Stromal cell of bone marrow (primary cell): ENCODE measurements around the gene CUTA.
"Not testable (repeated sequence)": the region's sequence is repeated elsewhere in the genome, so short reads cannot be mapped to it uniquely, and the experiment has no call there.

ENCODE experiments used
- DNase-seq: peaks from one replicate; pipeline ENCODE4 v3.0.0-alpha.2; 2012; ENCODE audit warnings: low read depth

Gene CUTA

DNA sequence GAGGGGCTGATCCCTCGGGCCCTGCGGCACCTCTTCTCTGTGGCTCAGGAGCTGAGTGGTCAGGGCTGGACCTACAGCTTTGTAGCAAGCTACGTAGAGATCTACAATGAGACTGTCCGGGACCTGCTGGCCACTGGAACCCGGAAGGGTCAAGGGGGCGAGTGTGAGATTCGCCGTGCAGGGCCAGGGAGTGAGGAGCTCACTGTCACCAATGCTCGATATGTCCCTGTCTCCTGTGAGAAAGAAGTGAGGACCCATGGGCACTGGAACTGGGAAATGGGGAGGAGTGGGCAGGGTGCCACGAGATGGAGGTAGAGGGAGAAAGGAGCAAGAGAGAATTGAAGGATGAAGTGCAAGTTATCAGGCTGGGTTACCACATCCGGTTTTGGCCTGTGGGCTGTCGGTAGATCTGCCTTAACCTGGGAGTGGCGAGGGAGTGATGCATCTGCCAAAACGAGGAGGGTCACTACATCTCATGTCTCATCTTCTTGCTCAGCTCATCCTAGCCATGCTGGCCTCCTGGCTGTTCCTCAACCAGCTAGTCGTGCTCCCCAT lies 12.4 kb downstream of the CUTA start:
- DNase-seq: no peak

DNA sequence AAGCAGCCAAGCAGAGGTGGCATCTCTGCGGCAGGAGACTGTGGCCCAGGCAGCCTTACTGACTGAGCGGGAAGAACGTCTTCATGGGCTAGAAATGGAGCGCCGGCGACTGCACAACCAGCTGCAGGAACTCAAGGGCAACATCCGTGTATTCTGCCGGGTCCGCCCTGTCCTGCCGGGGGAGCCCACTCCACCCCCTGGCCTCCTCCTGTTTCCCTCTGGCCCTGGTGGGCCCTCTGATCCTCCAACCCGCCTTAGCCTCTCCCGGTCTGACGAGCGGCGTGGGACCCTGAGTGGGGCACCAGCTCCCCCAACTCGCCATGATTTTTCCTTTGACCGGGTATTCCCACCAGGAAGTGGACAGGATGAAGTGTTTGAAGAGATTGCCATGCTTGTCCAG lies 13.0 kb downstream of the CUTA start:
- DNase-seq: no peak

DNA sequence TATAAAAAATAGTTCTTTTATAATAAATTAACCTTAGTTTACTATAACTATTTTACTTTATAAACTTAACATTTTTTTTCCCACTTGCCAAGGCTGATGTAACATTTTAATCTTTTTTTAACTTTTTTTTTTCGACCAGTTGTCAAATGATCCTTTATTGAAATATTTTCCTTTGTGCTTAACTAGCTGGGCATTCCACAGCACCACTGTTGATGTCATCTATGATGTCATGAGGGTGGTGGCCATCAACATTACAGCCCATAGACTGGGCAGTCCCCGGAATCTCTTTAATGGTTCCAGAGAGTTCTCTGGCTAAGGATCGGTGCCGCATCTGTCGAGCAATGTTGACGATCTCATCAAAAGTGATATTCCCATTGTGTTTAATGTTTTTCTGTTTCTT lies 18.0 kb downstream of the CUTA start:
- DNase-seq: not testable (repeated sequence)

DNA sequence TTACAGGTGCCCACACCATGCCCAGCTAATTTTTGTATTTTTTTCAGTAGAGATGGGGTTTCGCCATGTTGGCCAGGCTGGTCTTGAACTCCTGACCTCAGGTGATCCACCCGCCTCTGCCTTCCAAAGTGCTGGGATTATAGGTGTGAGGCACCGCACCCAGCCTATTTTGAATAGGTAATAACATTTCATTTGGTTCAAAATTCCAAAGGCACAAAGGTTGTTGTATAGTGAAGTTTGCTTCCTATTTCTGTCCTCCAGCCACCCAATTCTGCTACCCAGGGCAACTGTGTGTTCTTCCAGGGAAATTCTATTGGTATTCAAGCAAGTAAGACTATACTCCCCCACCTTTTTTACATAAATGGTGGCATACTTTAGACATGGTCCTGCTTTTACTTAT lies 19.3 kb downstream of the CUTA start:
- not testable (repeated sequence) for DNase-seq

DNA sequence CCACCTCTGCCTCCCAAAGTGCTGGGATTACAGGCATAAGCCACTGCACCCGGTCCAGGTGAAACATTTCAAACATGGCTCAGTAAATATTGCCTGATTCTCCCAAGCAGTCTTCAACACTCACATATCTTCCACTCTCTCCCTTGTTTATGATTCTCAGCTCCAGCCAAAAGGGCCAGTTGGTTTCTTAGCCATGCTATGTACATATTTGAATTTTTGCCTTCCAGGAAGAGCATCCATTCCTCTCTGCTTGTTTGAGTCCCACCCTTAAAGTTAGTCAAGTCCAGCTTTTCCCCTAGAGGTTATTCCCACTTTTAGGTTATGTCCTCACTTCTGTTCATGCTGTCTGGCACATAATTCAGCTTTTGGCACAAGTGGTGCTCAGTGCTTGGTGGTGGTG lies 20.4 kb downstream of the CUTA start:
- no peak for DNase-seq

DNA sequence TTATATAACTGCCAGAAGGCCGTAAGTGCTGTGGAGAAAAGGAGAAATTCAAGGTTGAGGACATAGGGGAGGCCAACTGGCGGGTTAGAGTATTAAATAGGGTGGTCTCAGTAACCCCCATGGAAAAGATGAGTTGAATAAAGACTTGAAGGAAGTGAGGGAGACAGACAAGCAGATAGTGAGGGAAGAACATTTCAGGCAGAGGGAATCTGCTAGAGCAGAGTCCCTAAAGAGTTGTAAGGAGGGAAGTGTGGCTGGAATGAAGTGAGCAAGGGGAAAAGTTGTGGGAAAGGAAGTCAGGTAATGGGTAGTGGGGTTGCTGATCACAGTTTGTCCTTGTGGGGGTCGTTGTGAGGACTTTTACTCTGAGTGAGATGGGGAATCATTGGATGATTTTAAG lies 24.9 kb downstream of the CUTA start:
- no peak for DNase-seq

DNA sequence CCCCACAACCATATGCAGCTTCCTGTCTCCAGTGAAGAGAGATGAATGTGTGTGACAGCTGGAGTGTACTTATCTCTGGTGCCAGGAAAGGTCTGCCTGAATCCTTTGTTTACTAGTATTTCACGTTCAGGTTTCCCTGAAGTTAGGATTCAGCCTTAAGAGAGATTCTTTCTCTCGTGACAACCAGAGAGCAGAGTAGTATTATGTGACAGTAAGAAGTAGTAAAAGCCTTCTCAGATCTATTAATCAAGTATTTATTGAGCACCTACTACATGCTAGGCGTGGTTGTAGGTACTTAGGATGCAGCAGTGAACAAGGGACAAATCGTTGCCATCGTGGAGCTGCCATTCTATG lies 25.3 kb downstream of the CUTA start:
- no peak for DNase-seq

DNA sequence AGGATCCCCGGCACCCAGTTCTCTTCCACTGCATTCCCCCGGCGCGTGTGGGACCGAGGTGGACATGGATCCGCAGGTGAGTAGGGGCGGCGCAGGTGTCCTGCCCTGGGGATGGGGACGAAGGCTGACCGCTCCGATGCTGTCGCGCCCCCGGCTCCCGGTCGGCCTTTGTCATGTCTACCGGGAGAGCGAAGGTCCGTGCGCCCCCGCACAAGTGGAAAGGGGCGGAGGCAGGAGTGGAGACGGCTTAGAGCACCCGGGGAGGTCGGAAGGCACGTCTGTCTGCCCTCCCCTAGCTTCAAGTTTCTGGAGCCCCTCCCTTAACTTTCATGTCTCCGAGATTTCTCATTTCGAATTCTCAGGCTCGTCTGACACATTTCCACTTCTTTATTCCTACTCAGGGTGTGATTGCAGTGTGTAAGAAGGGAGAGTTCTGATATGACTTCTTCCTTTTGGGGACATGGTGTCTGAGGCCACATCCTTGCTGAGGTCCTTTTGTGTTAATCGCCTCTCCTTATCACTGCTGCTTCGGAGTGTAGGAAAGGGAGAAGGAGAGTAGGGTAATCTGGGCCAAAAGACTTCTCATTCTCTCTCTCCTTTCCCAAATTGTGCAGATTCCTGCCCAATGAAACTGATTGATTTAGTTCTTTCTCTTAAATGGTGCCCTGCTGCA lies 25.8 kb downstream of the CUTA start:
- DNase-seq: no peak

DNA sequence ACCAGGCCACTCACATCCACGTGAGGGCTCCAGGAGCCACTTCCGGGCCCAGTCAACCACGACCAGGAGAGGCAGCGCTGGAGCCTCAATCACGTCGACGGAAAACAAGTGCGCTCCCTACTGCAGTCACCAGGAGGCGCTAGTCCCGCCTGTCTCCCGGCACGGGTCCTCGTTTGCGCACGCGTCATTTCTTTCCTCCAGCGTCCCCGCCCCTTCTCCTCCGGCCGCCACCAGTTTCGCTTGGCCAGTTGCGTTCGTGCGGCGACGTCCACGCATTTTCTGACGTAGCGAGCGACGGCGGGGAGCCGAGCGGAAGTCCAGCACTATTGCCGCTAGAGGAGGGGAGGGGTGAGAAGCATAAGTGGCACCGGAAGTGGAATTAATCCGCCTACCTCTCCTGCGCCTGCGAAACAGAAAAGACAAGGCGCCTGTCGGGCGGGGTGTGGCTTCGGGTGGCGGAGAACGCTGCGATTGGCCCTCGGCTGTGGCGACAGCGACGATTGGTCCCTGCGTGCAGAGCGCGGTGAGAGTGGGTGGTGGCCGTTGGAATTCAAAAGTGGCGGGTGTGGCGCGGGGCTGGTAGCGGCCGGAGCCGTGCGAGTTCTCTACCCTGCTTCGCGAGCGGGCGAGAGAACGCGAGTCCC lies 26.5 kb downstream of the CUTA start, which contains the start of gene KIFC1:
Gene KIFC1 (plus strand): TSS at position 546 of the 644 bp plus-strand sequence. CDS start 163 bp downstream, outside the sequence.
- DNase-seq: peak; percentile 99

DNA sequence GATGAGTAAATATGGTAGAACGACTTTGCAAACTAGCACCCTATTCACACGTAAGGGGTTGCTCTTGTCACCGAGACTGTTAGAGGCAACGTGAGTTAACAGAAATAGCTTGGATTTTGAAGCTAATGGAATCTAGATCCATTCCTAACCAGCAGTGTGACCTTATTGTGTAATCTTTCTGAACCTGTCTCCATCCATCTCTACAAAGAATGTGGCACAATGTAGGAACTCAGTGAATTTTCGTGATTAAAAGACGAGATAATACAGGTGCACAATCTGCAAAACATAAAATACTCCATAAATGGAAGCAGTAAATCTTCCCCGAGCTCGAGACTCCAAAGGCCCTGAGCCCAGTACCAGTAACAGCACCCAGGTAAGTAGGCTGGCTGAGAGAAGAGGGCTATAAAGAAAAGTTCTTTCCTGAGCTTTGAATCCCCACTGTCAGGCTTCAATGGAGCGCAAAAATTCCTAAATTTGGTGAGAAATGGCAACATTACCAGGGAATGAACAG lies 27.1 kb downstream of the CUTA start:
- DNase-seq: no peak

DNA sequence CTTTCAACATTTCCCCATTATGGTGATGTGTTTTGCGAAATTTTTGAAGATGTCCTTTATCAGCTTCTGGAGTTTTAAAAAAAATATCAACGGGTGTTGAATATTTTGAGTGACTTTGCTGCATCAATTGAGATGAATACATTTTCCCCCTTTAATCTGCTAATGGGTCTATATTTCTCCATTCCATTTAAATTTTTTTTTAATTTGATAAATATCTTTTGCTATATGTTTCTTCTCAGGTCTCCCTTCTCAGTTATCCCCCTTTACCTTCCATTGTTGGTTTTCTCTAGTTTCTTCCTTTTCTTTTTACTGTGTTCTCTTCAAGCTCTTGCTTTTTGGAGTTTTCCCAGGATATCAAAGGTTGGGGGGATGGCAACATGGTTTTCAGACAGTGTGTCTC lies 27.7 kb downstream of the CUTA start:
- DNase-seq: no peak

DNA sequence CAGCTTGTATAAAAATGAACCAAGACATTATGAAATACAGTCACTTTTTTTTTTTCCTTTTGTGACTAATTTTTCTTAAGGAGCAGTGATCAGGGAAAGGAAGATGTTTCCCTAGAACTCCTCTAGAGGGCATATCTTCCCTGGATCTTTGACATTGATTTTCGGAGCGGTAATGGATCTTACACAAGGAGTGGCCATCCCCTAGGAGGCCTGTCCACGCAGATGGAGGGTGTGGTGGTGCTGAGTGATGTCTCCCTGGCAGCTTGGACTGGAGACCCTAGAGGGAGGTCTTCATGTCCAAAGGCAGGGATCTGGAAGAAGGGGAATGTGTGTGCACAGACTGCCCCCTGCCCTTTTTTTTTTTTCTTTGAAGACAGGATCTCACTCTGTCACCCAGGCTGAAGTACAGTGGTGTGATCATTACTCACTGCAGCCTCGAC lies 33.3 kb downstream of the CUTA start:
- peak; percentile 82 for DNase-seq

DNA sequence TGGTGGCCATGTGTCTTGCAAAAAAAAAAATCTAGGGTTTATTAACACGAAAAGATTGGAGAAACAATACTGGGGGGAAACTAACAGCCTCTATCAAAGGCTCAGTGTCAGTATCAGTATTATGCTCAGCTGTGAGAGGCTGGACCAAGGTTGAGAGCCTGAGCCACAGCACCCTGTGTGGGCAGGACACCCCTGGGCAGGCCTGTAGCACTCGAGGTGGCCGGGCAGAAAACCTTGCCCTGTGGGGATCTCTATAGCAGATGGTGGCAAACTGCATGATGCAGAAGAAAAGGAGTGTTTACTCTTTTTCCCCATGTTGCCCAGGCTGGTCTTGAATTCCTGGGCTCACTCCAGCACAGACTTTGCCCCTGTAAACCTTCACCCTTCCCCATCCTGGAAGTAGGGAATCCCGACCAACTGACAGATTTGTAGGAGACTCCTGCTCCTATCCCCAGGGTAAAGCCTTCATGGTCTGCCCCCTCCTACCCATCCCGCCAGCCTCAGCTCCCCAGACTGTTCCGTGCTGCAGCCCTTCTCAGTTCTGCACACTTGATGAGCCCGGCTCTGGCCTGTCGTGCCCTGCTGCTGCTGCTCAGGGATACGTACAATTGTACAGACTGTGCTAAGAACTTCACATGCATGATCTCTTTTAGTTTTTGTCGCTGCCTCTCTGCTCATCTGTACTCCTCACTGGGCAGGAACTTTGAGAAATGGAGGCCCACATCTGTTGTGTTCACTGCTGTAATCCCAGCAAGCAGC lies 34.3 kb downstream of the CUTA start:
- no peak for DNase-seq

DNA sequence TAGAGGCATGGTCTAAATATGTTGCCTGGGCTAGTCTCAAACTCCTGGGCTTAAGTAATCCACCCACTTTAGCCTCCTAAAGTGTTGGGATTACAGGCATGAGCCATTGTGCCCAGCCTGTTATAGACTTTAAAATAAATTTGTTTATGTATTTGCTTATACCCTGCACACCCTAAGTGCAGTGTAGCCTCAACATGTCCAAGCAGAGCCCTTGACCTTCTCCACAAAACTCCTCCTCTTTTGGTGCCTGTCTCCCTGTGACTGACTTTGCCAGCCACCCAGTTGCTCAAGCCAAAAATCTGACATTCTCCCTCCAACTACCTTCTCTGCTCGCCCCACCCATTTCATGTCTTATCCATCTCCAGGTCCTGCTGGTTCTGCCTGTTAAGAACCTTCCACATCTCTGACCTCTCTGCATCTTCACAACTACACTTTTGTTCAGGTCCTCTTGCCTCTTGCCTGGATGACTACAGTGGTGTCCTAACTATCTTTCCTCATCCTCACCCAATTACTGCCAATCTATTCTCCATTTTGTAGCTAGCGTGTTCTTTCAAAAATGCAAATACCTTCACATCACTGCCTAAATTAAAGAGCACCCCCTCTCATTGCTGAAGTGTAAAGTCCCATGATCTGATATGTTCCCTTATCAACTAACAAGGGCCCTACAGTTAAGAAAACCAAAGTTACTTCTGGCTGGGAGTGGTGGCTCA lies 37.5 kb downstream of the CUTA start:
- DNase-seq: no peak

DNA sequence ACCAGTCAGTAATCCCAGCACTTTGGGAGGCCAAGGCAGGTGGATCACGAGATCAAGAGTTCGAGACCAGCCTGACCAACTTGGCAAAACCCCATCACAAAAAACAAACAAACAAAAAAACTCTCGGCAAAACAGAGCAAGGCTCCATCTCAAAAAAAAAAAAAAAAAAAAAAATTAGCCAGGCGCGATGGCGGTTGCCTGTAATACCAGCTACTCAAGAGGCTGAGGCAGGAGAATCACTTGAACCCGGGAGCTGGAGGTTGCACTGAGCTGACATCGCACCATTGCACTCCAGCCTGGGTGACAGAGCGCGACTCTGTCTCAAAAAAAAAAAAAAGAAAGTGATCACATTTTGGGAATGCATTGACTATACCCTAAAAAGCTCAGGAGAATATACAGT lies 38.7 kb downstream of the CUTA start:
- not testable (repeated sequence) for DNase-seq

DNA sequence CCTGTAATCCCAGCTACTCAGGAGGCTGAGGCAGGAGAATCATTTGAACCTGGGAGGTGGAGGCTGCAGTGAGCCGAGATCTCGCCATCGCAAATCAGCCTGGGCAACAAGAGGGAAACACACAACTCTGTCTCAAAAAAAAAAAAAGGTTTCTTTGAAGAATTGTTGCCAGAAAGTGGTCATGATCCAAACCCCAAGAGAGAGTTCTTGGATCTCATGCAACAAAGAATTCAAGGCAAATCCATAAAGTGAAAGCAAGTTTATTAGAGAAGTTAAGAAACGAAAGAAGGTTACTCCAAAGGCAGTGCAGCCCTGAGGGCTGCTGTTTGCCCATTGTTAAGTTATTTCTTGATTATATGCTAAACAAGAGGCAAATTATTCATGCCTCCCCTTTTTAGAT lies 40.7 kb downstream of the CUTA start:
- peak; percentile 79 for DNase-seq

DNA sequence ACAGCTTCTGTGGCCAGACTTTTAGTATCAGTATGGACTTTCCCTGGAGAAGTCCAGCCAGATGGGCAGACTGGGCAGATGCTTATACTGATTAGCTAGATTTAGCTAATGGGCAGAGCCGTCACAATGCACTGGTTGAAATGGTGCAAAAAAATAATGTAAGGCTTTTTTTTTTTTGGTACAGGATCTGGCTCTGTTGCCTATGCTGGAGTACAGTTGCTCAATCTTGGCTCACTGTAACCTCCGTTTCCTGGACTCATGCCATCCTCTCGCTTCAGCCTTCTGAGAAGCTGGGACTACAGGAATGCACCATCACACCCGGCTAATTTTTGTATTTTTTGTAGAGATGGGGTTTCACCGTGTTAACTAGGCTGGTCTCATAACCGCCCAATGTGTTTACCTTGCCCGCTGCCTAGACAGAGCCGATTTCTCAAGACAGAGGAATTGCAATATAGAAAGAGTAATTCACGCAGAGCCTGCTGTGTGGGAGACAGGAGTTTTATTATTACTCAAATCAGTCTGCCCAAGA lies 42.7 kb downstream of the CUTA start:
- peak; percentile 91 for DNase-seq

DNA sequence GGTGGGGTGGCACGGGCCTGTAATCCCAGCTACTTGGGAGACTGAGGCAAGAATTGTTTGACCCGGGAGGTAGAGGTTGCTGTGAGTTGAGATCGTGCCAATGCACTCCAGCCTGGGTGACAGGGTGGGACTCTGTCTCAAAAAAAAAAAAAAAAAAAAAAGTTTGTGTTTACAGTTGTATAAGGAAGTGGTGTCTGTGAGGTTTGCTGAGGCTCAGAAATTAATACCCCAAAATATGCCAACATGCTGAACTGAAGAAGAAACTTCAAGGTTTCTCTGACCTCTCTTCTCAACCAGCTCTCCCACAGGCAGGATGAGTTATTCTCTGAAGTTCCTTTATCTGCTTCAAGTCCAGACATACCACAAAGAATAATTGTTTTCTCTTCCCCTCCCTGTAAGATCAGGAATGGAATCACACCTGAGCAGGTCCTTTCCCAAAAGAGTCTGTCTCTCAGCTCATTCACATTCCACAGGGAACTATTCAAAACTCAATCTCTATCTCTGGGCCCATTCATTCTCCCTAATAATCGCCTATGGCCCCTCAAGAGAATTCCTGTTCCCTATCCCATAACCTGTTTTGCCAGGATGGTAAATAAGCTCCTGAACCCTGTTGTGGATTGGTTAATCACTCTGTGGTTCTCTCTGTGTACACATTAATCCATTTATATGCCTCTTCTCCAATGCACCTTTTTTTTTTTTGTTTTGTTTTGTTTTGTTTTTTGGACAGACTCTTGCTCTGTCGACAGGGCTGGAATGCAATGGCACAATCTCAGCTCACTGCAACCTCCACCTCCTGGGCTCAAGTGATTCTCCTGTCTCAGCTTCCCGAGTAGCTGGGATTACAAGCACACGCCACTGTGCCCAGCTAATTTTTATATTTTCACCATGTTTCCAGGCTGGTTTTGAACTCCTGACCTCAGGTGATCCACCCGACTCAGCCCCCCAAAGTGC lies 43.7 kb downstream of the CUTA start:
- no peak for DNase-seq

DNA sequence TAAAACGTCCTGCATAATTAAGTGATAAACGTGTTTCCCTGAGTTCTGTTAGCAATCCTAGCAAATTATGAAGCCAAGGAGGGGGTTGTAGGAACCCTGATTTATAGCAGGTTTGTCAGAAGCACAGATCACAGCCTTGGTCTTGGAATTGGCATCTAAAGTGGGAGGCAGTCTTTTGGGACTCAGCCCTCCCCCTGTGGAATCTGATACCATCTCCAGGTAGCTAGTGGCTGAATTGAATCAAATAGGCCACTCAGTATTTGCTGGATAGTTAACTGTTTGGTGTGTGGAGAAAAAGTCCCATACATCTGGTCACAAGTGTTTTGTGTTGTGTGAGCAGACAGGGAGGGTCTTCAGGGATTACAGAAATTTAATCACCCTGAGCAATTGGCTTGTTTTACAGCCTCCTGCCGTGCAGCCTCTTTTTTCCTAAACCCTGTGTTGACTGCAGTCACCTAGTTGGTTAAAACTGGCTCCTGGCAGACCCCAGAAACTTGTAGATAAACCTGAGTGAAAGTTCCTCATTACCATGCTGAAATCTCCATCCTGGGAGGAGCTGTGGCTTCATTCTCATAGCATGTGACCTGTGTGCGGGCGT lies 45.3 kb downstream of the CUTA start:
- no peak for DNase-seq

DNA sequence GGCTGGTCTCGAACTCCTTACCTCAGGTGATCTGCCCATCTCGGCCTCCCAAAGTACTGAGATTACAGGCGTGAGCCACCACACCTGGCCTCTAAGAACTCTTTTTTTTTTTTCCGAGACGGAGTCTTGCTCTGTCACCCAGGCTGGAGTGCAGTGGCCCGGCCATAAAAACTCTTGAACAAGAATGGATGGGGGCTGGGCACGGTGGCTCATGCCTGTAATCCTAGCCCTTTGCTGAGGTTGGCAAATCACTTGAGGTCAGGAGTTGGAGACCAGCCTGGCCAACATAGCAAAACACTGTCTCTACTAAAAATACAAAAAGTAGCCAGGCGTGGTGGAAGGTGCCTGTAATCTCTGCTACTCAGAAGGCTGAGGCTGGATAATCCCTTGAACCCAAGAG lies 46.0 kb downstream of the CUTA start:
- not testable (repeated sequence) for DNase-seq
